Forelimb muscle (tissue), 1 donor: ENCODE data around the gene SPDYE3. TPM values are rescaled to one million over a fixed set of nuclear protein-coding genes. Genes with fewer than 3 reads are reported as not detected.
"Not testable (repeated sequence)": the region's sequence is repeated elsewhere in the genome, so short reads cannot be mapped to it uniquely, and the experiment has no call there.

Experiments
- DNase-seq: peaks from one replicate; pipeline ENCODE4 v3.0.0-alpha.2; 2013; ENCODE audit warnings: low read depth
- polyA plus RNA-seq: library from polyadenylated mRNA; unstranded; fragments of 120-200 nt; gene quantifications from one replicate; pipeline ENCODE4 v1.2.1, GENCODE V29; 2013; ENCODE audit not compliant: insufficient read length

SPDYE3 gene
- polyA plus RNA-seq, 1 donor, result 5.7 TPM

- DNase-seq, result not testable (repeated sequence)
These were observed 19.2 kb upstream of the SPDYE3 start for GRCh38 chr7:100288258-100288657.

- not testable (repeated sequence) for DNase-seq
These were observed 15.3 kb upstream of the SPDYE3 start for GRCh38 chr7:100292162-100292561.

GRCh38 chr7:100295269-100295668, 12.2 kb upstream of the SPDYE3 start:
- not testable (repeated sequence) for DNase-seq

GRCh38 chr7:100297852-100298631, 9.5 kb upstream of the SPDYE3 start:
- DNase-seq, result not testable (repeated sequence)

- not testable (repeated sequence) for DNase-seq
These were observed 8.9 kb upstream of the SPDYE3 start for GRCh38 chr7:100298632-100298895.

GRCh38 chr7:100304526-100304925, 3.0 kb upstream of the SPDYE3 start:
- not testable (repeated sequence) for DNase-seq

GRCh38 chr7:100318329-100318728, 10.8 kb downstream of the SPDYE3 start:
- not testable (repeated sequence) for DNase-seq

GRCh38 chr7:100321648-100322047, 14.1 kb downstream of the SPDYE3 start:
- not testable (repeated sequence) for DNase-seq

GRCh38 chr7:100324194-100324593, 16.7 kb downstream of the SPDYE3 start:
- not testable (repeated sequence) for DNase-seq

GRCh38 chr7:100325671-100326070, 18.2 kb downstream of the SPDYE3 start:
- DNase-seq, result not testable (repeated sequence)

GRCh38 chr7:100326914-100327313, 19.4 kb downstream of the SPDYE3 start:
- not testable (repeated sequence) for DNase-seq

- peak; percentile 73 for DNase-seq
These were observed 28.3 kb downstream of the SPDYE3 start for GRCh38 chr7:100335566-100336466.

GRCh38 chr7:100338083-100338696, 30.7 kb downstream of the SPDYE3 start:
- DNase-seq, result not testable (repeated sequence)

GRCh38 chr7:100341286-100341685, 33.8 kb downstream of the SPDYE3 start:
- DNase-seq, result not testable (repeated sequence)

- no peak for DNase-seq
These were observed 35.3 kb downstream of the SPDYE3 start for GRCh38 chr7:100342765-100343164.

- DNase-seq, result not testable (repeated sequence)
These were observed 36.6 kb downstream of the SPDYE3 start for GRCh38 chr7:100344124-100344559.

GRCh38 chr7:100344560-100345287, 37.2 kb downstream of the SPDYE3 start:
- DNase-seq, result not testable (repeated sequence)

- not testable (repeated sequence) for DNase-seq
These were observed 37.8 kb downstream of the SPDYE3 start for GRCh38 chr7:100345288-100345672.

GRCh38 chr7:100346921-100347320, 39.4 kb downstream of the SPDYE3 start:
- no peak for DNase-seq

- DNase-seq, result no peak
These were observed 41.3 kb downstream of the SPDYE3 start for GRCh38 chr7:100348805-100349204.

GRCh38 chr7:100349757-100350156, 42.3 kb downstream of the SPDYE3 start:
- DNase-seq, result no peak
